NCI-H2029 treated with DMSO at 0.1 percent for 48 hours (cell line): ENCODE results near the gene DNAJC1.
"Not testable (repeated sequence)": the region's sequence is repeated elsewhere in the genome, so short reads cannot be mapped to it uniquely, and the experiment has no call there.

ENCODE experiments used
- DNase-seq: peaks from one replicate; lab custom pipeline; 2025; lab: John Stamatoyannopoulos, UW

DNAJC1 gene

GRCh38 chr10:21726601-21727225 lies 276.8 kb downstream of the DNAJC1 start:
- no peak for DNase-seq

GRCh38 chr10:21724687-21725367 lies 278.7 kb downstream of the DNAJC1 start:
- DNase-seq: peak; percentile 81

GRCh38 chr10:21724020-21724589 lies 279.4 kb downstream of the DNAJC1 start:
- no peak for DNase-seq

GRCh38 chr10:21722209-21722608 lies 281.3 kb downstream of the DNAJC1 start:
- DNase-seq: no peak

- no peak for DNase-seq
These were observed 282.4 kb downstream of the DNAJC1 start for GRCh38 chr10:21721000-21721665.

- DNase-seq: no peak
These were observed 283.4 kb downstream of the DNAJC1 start for GRCh38 chr10:21720090-21720489.

GRCh38 chr10:21719502-21719901 lies 284.0 kb downstream of the DNAJC1 start:
- no peak for DNase-seq

- DNase-seq: not testable (repeated sequence)
These were observed 286.0 kb downstream of the DNAJC1 start for GRCh38 chr10:21717437-21718054.

- no peak for DNase-seq
These were observed 287.9 kb downstream of the DNAJC1 start for GRCh38 chr10:21715531-21716195.

GRCh38 chr10:21712975-21713374 lies 290.6 kb downstream of the DNAJC1 start:
- DNase-seq: no peak

GRCh38 chr10:21707498-21707897 lies 296.0 kb downstream of the DNAJC1 start:
- DNase-seq: no peak
